Upper lobe of left lung (tissue), 4 donors: ENCODE results near the gene GRIK3.

ENCODE experiments used
- POLR2A ChIP-seq, 4 donors: fragments of 450-650 bp; IDR thresholded peaks; one replicate each; pipeline ENCODE4 v1.5.1; 2016 to 2017; ENCODE audit warnings: antibody characterized with exemption in 4 of 4, mild to moderate bottlenecking in 2 of 4
- POLR2AphosphoS5 ChIP-seq, 2 donors: sonication (generic); formaldehyde crosslinking; IDR thresholded peaks; one replicate each; pipeline ENCODE4 v1.5.1; 2017; ENCODE audit warnings: antibody characterized with exemption in 2 of 2
- TF ChIP-seq, protein P1 (sequence below), 6 experiments: fragments of 450-650 bp in 4 of 6; fragments of 200-600 bp in 2 of 6; sonication (generic) in 2 of 6; IDR thresholded peaks; one replicate each; pipeline ENCODE4 v1.5.1; 2016 to 2019; ENCODE audit warnings: antibody characterized with exemption in 6 of 6

- TF ChIP-seq, protein P1, sequence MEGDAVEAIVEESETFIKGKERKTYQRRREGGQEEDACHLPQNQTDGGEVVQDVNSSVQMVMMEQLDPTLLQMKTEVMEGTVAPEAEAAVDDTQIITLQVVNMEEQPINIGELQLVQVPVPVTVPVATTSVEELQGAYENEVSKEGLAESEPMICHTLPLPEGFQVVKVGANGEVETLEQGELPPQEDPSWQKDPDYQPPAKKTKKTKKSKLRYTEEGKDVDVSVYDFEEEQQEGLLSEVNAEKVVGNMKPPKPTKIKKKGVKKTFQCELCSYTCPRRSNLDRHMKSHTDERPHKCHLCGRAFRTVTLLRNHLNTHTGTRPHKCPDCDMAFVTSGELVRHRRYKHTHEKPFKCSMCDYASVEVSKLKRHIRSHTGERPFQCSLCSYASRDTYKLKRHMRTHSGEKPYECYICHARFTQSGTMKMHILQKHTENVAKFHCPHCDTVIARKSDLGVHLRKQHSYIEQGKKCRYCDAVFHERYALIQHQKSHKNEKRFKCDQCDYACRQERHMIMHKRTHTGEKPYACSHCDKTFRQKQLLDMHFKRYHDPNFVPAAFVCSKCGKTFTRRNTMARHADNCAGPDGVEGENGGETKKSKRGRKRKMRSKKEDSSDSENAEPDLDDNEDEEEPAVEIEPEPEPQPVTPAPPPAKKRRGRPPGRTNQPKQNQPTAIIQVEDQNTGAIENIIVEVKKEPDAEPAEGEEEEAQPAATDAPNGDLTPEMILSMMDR (IDR thresholded peaks at IDR 0.05): no peak
- no peak for TF ChIP-seq POLR2A (IDR thresholded peaks at IDR 0.05)
- TF ChIP-seq POLR2AphosphoS5 (IDR thresholded peaks at IDR 0.05): no peak
These were observed 170.8 kb downstream of the GRIK3 start for GRCh38 chr1:36863500-36863899.
